ENCODE data around the gene TDRD9.

The TDRD9 gene, protein sequence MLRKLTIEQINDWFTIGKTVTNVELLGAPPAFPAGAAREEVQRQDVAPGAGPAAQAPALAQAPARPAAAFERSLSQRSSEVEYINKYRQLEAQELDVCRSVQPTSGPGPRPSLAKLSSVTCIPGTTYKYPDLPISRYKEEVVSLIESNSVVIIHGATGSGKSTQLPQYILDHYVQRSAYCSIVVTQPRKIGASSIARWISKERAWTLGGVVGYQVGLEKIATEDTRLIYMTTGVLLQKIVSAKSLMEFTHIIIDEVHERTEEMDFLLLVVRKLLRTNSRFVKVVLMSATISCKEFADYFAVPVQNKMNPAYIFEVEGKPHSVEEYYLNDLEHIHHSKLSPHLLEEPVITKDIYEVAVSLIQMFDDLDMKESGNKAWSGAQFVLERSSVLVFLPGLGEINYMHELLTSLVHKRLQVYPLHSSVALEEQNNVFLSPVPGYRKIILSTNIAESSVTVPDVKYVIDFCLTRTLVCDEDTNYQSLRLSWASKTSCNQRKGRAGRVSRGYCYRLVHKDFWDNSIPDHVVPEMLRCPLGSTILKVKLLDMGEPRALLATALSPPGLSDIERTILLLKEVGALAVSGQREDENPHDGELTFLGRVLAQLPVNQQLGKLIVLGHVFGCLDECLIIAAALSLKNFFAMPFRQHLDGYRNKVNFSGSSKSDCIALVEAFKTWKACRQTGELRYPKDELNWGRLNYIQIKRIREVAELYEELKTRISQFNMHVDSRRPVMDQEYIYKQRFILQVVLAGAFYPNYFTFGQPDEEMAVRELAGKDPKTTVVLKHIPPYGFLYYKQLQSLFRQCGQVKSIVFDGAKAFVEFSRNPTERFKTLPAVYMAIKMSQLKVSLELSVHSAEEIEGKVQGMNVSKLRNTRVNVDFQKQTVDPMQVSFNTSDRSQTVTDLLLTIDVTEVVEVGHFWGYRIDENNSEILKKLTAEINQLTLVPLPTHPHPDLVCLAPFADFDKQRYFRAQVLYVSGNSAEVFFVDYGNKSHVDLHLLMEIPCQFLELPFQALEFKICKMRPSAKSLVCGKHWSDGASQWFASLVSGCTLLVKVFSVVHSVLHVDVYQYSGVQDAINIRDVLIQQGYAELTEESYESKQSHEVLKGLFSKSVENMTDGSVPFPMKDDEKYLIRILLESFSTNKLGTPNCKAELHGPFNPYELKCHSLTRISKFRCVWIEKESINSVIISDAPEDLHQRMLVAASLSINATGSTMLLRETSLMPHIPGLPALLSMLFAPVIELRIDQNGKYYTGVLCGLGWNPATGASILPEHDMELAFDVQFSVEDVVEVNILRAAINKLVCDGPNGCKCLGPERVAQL (N-terminal part only)

DNA sequence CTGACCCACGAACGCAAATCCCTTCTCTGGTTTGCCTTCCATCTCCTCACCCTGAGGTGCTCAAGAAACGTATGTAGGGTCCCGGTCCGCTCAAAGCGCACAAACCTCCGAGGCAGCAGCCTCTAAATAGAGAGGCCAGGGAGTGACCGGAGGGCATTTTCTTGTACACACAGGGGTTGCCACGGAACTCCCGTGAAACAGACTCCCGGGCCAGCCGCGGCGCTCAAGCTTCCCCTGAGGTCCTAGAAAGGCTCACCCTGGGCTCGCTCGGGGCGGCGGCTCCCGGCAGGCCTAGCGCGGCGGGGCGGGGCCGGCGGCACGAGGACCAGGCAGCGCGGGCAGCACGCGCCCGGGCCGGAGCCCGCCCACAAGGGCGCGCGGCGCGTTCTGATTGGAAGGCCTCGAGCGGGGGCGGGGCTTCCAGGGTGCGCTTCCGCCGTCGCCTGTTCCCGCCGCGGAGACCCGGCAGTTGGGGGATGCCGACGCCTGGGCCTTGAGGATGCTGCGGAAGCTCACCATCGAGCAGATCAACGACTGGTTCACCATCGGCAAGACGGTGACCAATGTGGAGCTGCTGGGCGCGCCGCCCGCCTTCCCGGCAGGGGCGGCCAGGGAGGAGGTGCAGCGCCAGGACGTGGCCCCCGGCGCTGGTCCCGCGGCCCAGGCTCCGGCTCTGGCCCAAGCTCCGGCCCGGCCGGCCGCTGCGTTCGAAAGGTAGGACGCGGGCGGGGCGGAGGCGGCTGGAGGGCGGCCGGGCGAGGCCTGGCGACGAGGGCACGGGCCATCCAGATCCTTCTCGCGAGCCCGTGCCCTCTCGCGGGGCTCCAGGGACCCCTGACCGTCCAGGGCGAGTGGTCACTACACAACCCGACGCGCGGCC is at the start of gene TDRD9:
TSS of gene TDRD9 (plus strand) at position 446 of the 880 bp plus-strand sequence. CDS start at position 500, 54 bp downstream.
- Mint-ChIP-seq H3K27me3 (peaks cover 3% of the 10 kb centered on the region), H3K27ac (peak within 1 kb of the TSS; percentile 52), H3K9me3 (ENCODE audit: low read depth) (no peaks in the 10 kb centered on the region), H3K36me3 (no peaks in the 10 kb centered on the region), H3K4me1 (ENCODE audit: low read depth) (peaks cover 5% of the 10 kb centered on the region), H3K4me3 (no peak within 1 kb of the TSS)

DNA sequence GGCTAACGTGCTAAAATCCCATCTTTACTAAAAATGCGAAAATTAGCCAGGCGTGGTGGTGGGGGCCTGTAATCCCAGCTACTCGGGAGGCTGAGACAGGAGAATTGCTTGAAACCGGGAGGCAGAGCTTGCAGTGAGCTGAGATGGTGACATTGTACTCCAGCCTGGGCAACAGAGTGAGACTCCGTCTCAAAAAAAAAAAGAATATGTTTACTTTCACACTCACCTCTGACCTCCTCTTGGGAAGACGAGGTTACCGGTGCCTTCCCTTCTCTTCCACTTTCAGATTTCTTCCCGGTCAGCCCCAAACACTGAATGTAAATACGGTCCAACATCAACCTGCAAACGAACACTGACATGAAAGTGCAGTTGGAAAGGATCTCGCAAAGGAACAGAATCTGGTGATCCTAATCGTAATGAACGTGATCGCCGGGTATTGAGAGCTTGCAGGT is 49.1 kb upstream of the TDRD9 start:
- no peaks in the 10 kb centered on the region for H3K36me3 Mint-ChIP-seq
- H3K27me3 Mint-ChIP-seq = no peaks in the 10 kb centered on the region
- H3K27ac Mint-ChIP-seq = no peak overlapping the region
- H3K9me3 Mint-ChIP-seq (ENCODE audit: low read depth) = no peaks in the 10 kb centered on the region
- H3K4me1 Mint-ChIP-seq (ENCODE audit: low read depth) = peaks cover 25% of the 10 kb centered on the region
- peak overlapping the region; percentile 82 for H3K4me3 Mint-ChIP-seq

DNA sequence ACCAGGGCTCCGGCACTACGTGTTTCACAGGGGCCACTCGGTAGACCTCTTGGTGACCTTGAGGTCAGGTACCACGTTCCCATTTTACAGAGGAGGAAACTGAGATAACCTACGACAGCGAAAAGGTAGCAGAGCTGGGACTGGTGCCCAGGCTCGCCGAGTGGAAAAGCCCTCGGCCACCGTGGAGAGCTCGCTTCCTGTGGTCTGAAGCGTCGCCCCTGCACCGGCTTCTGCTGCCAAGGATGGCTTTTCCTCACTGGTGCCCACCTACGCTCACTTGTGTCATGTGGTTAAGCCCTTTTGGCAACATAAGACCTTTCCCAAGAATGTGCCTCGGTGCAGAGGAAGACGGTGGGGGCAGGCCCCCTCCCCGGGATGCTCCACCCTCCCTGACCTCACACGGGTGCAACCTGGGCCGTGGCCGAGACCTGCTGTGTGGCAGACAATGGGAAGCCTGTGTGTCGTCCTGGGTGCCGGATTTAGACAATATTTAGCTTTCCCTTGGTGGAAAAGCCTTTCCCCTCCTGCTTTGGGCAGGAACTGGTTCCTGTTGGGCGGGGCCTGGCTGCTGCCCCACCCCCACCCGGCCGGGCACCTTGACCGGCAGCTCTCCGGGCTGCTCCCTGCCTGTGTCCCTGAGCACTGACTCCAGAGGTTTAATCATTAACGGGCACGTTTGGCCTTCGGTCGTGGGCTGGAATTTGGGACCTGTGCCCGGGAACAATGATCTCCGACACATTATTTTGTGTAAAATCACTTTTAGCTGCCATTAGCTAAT is 48.5 kb upstream of the TDRD9 start:
- no peaks in the 10 kb centered on the region for H3K36me3 Mint-ChIP-seq
- H3K27me3 Mint-ChIP-seq = no peaks in the 10 kb centered on the region
- peak overlapping the region; percentile 82 for H3K4me3 Mint-ChIP-seq
- no peak overlapping the region for H3K27ac Mint-ChIP-seq
- H3K9me3 Mint-ChIP-seq (ENCODE audit: low read depth) = no peaks in the 10 kb centered on the region
- H3K4me1 Mint-ChIP-seq (ENCODE audit: low read depth) = peaks cover 21% of the 10 kb centered on the region

DNA sequence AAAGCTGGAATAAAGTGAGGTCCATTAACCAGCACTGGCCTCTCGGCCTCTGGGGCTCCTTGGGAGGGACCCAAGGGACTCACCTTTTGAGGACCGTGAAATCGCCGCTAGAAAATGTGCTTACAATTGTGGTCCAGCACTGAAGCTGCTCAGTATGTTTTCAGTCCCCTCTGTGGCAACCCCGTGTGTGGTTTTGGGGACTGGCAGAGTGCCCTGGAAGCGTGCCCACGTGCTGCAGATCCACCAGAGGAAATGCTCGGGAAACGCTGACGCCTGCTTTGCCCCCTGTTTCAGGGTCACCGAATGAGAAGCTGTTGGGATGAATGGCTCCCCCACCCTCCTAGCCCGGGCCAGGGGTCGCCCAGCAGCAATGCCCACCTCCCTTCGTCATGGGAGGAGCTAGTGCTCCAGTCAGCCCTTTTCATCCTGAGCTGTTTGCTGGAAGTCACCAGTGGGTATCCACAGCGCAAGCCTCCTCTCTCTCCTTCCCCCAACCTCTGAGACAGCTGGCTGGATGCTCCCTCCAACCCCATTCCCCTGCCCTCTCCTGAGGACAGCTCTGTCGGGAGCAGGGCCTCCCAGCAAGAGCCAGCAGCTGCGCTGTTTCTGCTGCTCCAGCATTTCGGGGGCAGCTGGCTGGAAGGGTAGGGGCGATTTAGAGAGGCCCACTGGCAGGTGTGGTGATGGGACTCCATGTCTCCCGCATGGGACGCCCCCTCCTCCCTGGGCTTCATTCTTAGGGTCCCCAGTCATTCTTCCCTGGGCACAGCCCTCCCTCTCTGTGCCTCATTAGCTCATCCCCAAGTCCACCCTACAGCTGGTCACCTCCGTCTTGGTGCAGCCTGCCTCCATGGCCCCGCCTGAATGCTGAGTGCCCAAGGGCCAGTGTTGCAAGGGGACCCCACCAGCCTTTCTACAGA is 47.6 kb upstream of the TDRD9 start:
- peaks cover 16% of the 10 kb centered on the region for H3K4me1 Mint-ChIP-seq (ENCODE audit: low read depth)
- H3K27me3 Mint-ChIP-seq = no peaks in the 10 kb centered on the region
- H3K4me3 Mint-ChIP-seq = peak overlapping the region; percentile 82
- no peak overlapping the region for H3K27ac Mint-ChIP-seq
- H3K9me3 Mint-ChIP-seq (ENCODE audit: low read depth) = no peaks in the 10 kb centered on the region
- H3K36me3 Mint-ChIP-seq = no peaks in the 10 kb centered on the region

DNA sequence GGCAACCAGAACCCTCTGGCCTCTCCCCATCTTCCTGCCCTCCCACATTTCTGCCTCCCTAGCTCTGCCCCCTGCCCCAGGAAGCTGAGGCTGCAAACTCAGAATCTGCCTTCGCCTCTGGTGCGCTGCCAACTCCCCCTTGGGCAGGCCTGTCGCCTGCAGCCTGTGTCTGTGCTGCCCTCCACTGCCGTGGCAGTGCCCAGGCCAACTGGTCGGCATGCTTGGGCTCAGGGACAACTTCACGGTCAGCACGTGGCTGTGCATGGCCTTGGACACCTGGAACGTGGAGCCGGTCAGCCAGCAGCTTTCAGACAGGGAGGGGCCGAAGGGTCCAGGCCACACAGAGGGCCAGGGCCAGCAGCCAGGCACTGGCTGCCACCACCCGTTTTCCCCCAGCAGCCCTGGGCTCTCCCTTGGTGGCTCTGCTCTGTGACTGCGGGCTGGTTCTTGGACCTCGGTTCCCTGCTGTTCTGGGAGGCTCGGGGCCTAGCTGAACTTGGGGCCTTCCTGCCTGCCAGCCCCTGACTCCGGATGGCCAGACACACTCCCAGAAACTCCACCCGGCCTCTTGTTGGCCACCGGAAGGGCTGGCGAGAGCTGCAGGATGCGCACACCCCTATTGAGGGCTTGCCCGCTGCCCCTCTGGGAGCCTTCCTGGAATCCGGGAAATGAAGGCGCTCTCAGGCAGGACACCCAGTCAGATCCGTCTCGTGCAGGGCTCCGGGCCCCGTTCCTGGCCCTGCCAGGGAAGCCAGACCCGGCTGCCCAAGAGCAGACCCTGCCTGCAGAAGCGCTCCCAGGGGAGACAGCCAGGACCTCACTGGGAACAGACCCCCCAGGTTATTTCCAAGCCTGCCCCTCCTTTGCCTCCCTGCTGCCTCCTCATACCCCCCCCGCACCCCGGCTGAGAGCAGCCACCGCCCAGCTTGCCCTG is 46.7 kb upstream of the TDRD9 start:
- no peak overlapping the region for H3K27ac Mint-ChIP-seq
- H3K4me3 Mint-ChIP-seq = peak overlapping the region; percentile 70
- H3K9me3 Mint-ChIP-seq (ENCODE audit: low read depth) = no peaks in the 10 kb centered on the region
- H3K27me3 Mint-ChIP-seq = no peaks in the 10 kb centered on the region
- no peaks in the 10 kb centered on the region for H3K36me3 Mint-ChIP-seq
- H3K4me1 Mint-ChIP-seq (ENCODE audit: low read depth) = peaks cover 16% of the 10 kb centered on the region

DNA sequence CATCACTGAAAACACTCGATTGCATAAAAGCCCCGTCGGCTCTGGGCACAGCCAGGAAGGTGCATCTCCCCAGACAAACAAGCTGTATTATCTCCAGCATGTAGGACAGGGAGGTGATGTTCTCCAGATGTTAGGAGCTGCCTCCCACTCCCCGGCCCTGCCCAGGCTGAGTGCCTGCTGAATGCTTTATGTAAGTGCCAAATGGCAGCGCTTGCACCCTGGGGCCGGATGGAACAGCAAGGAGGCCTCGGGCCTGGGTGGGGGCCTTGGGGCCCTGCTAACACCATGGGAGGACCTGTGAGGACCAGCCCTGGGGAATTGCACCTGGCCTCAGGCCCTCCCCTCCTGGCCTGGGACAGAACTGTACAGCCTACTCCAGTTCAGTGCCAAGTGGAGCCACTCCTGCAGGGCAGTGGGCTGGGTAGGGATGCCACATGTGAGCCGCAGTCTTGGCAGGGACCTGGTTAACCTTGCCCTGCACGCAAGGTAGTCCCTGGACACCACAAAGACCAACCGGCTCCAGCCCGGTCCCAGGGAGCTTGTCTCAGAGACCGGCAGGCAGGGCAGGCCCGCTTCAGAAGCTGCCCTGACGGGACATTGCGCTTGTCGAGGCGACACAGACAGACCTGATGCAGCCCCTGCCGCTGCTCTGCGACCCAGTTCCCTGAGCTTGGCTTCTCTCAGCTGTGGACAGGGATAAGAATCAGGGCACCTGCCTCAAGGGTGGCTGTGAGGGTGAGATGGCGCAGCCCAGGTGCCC is 45.6 kb upstream of the TDRD9 start:
- H3K4me3 Mint-ChIP-seq = no peak overlapping the region
- no peak overlapping the region for H3K27ac Mint-ChIP-seq
- H3K36me3 Mint-ChIP-seq = no peaks in the 10 kb centered on the region
- H3K4me1 Mint-ChIP-seq (ENCODE audit: low read depth) = peaks cover 15% of the 10 kb centered on the region
- no peaks in the 10 kb centered on the region for H3K9me3 Mint-ChIP-seq (ENCODE audit: low read depth)
- H3K27me3 Mint-ChIP-seq = no peaks in the 10 kb centered on the region

DNA sequence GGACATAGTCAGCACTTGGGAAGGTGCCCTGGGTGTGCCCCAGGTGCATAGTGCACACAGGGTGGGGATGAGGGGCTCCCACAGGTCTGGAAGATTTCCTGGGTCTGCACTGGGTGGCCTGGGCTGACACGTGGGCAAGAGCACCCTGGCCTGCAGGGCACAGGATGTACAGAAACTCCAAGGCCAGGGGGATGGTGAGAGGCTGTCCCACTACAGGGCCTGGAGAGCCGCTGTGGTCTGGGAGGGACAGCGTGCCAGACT is 45.1 kb upstream of the TDRD9 start:
- Mint-ChIP-seq H3K9me3 (ENCODE audit: low read depth) (no peaks in the 10 kb centered on the region), H3K27ac (no peak overlapping the region), H3K36me3 (no peaks in the 10 kb centered on the region), H3K4me1 (ENCODE audit: low read depth) (peaks cover 15% of the 10 kb centered on the region), H3K27me3 (no peaks in the 10 kb centered on the region), H3K4me3 (no peak overlapping the region)

DNA sequence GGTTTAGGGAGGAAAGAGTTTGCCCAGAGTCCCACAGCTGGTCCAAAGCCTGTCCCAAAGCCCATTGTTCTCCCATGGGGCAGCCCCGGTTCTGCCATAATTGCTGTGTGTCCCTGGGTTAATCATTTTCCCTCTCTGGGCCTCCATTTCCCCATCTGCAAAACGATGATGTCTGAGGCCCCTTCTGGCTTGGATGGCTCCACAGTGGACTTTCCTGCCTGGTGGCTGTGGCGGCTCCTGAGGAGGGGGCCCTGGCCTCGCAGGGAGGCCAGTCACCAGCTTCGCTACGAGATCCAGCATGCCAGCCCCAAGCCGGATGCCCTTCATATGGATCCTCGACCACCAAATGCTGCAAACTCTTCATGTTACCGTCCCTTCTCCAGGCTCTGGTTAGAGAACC is 43.4 kb upstream of the TDRD9 start:
- Mint-ChIP-seq H3K27me3 (no peaks in the 10 kb centered on the region), H3K4me3 (no peak overlapping the region), H3K9me3 (ENCODE audit: low read depth) (no peaks in the 10 kb centered on the region), H3K4me1 (ENCODE audit: low read depth) (peaks cover 11% of the 10 kb centered on the region), H3K27ac (no peak overlapping the region), H3K36me3 (no peaks in the 10 kb centered on the region)

DNA sequence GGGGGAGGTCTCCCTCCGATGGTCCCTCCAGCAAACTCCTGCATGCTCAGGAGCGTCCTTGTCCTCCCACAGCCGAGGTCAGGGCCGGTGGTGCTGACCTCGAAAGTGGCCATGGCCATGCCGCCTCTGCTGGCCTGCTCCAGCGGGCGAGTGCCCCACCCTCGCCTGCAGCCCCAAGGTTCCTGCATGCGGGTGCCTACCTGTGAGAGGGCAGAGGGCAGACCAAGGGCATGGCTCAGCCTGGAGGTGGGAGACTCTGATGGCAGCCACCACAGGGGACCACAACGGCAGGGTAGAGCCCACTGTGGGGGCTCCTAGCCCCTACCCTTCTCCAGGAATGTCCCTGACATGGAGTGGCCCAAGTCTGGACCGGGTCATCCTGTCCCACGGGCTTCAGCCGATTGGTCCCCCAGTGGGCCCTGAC is 42.7 kb upstream of the TDRD9 start:
- Mint-ChIP-seq H3K4me3 (no peak overlapping the region), H3K27me3 (no peaks in the 10 kb centered on the region), H3K27ac (no peak overlapping the region), H3K9me3 (ENCODE audit: low read depth) (no peaks in the 10 kb centered on the region), H3K36me3 (no peaks in the 10 kb centered on the region), H3K4me1 (ENCODE audit: low read depth) (peaks cover 7% of the 10 kb centered on the region)

DNA sequence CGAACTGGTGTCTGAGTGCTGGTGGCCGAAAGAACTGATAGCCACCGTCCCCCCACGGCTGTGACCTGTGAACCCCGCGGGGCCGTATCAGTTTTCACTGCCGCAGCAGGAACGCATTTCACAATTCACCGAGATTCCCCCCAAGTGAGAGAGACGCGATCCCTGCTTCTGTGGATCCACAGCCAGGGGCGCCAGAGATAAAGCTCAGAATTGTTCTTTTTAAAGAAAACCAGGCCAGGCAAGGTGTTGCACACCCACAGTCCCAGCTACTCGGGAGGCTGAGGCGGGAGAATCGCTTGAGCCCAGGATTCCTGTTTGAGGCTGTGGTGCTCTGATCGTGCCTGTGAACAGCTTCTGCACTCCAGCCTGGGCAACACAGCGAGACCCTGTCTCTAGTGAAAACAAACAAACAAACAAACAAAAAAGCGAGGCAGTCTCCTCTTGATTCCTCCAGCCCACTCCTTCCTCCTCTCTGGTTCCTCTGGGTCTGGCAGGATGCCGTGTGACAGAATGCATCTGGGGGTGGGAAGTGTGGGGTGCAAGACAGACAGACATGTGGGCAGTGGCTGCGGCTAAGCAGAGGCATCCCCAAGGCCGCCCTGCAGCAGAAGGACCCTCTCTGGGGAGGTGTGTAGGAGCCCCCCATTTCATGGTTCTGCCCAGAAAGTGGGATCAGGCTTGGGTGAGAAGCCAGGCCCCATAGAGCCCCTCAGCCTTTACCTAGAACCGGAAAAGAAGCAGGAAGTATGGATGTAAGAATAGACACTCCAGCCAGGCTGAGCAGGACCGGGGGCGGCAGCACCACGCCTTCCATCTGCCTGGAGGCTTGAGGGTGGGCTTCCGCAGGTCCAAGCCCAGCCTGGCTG is 41.7 kb upstream of the TDRD9 start:
- no peaks in the 10 kb centered on the region for H3K36me3 Mint-ChIP-seq
- no peaks in the 10 kb centered on the region for H3K9me3 Mint-ChIP-seq (ENCODE audit: low read depth)
- no peaks in the 10 kb centered on the region for H3K27me3 Mint-ChIP-seq
- no peak overlapping the region for H3K27ac Mint-ChIP-seq
- no peak overlapping the region for H3K4me3 Mint-ChIP-seq
- H3K4me1 Mint-ChIP-seq (ENCODE audit: low read depth) = no peaks in the 10 kb centered on the region

DNA sequence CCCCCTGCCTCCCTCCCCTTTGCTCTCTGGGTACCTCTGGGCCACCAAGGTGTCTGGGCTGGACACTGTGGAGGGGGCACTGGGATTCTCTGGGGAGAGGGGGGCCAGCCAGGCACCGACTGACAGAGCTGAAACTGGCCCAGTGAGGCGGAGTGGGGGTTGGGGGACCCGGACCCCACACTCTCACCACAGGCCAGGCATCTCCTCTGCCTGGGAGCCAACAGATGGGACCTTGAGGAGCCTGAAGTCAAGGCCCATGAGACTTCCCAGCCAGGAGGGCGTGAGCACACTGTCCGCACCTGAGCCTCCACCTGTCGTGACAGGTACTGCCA is 41.1 kb upstream of the TDRD9 start:
- Mint-ChIP-seq H3K9me3 (ENCODE audit: low read depth) (no peaks in the 10 kb centered on the region), H3K27me3 (no peaks in the 10 kb centered on the region), H3K4me1 (ENCODE audit: low read depth) (no peaks in the 10 kb centered on the region), H3K27ac (no peak overlapping the region), H3K4me3 (no peak overlapping the region), H3K36me3 (no peaks in the 10 kb centered on the region)
